ENCODE data around the gene ZNF385B.
A peak's percentile ranks its signal among the peaks of the same experiment; 100 is the strongest.

DNA sequence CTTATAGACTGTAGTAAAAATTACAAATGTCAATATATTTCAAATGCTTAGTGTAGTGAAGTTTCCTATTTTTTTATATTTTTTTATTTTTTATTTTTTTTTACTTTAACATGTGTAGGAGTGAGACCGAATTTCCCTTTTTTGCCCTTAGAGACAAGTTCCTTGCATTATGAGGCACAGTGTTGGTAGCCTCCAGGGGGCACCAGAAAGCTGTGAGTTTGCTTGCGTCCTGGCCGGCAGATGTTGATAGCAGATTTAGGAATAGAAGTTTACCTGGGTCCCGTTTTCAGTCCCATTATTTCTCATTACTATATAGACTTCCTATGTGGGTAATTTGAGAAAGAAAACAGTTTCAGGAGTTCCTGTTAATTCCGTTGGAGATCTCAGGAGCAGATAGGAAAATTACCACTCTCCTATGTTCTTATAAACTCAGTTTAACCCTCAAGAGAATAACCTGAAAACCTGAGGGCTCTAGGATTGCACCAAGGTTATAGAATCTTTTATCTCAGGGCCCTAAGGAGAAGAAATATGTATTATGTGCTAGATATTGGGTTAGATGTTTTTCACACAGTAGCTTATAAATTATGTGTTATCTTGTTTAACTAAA lies 439.3 kb downstream of the ZNF385B start:
- TF ChIP-seq, protein P1, sequence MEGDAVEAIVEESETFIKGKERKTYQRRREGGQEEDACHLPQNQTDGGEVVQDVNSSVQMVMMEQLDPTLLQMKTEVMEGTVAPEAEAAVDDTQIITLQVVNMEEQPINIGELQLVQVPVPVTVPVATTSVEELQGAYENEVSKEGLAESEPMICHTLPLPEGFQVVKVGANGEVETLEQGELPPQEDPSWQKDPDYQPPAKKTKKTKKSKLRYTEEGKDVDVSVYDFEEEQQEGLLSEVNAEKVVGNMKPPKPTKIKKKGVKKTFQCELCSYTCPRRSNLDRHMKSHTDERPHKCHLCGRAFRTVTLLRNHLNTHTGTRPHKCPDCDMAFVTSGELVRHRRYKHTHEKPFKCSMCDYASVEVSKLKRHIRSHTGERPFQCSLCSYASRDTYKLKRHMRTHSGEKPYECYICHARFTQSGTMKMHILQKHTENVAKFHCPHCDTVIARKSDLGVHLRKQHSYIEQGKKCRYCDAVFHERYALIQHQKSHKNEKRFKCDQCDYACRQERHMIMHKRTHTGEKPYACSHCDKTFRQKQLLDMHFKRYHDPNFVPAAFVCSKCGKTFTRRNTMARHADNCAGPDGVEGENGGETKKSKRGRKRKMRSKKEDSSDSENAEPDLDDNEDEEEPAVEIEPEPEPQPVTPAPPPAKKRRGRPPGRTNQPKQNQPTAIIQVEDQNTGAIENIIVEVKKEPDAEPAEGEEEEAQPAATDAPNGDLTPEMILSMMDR (IDR thresholded peaks at IDR 0.05), result peak; percentile 75 to 77 (median 75)
- no peak for TF ChIP-seq POLR2A (IDR thresholded peaks at IDR 0.05; ENCODE audit: low read depth)

Measured in esophagus muscularis mucosa (tissue), 3 donors.